ENCODE results near the gene KSR2.

GRCh38 chr12:117577122-117577657 lies 391.6 kb downstream of the KSR2 start:
- TF ChIP-seq POLR2A (IDR thresholded peaks at IDR 0.05; ENCODE audit: low read depth, low read length) (no peak), TAF1 (IDR thresholded peaks at IDR 0.05; ENCODE audit: low read depth, low read length) (no peak), POLR2AphosphoS5 (IDR thresholded peaks at IDR 0.05; ENCODE audit: low read depth, low read length) (no peak), SPI1 (IDR thresholded peaks at IDR 0.05; ENCODE audit: low read depth, low read length) (no peak)

All from GM12891 (cell line).